ENCODE results near the gene ITGB6. TPM values are rescaled to one million over a fixed set of nuclear protein-coding genes. Genes with fewer than 3 reads are reported as not detected.
"Not testable (repeated sequence)": the region's sequence is repeated elsewhere in the genome, so short reads cannot be mapped to it uniquely, and the experiment has no call there.

The ITGB6 gene
- total RNA-seq, 1 donor from 2014 or later = not detected

- no peak overlapping the region for H3K4me3 Mint-ChIP-seq
- H2AFZ ChIP-seq (replicated peaks) = no peak overlapping the region
- no peaks in the 10 kb centered on the region for H3K79me2 ChIP-seq (ENCODE audit: low read depth)
- DNase-seq (ENCODE audit: low spot score) = peak; percentile 11
- H4K20me1 ChIP-seq (ENCODE audit: low read depth) = no peaks in the 10 kb centered on the region
- peaks cover 13% of the 10 kb centered on the region for H3K4me1 Mint-ChIP-seq
- no peak overlapping the region for H3K4me2 ChIP-seq
- peaks cover 6% of the 10 kb centered on the region for H3K9me3 Mint-ChIP-seq
- H3K27me3 ChIP-seq = no peaks in the 10 kb centered on the region
- no peak overlapping the region for H3K9ac ChIP-seq
- TF ChIP-seq CTCF (IDR thresholded peaks at IDR 0.05) (peak; percentile 20), EZH2 (IDR thresholded peaks at IDR 0.05) (no peak)
- H3K36me3 ChIP-seq = no peaks in the 10 kb centered on the region
- H3K27ac ChIP-seq = no peak overlapping the region
- no peaks in the 10 kb centered on the region for H3K9me3 ChIP-seq (ENCODE audit: low read depth)
- H3K36me3 Mint-ChIP-seq = no peaks in the 10 kb centered on the region
- H3K27ac Mint-ChIP-seq = no peak overlapping the region
- H3K4me3 ChIP-seq = no peak overlapping the region
- H3F3A ChIP-seq (ENCODE audit: low read depth) = peaks cover 5% of the 10 kb centered on the region
- peaks cover 5% of the 10 kb centered on the region for H3K27me3 Mint-ChIP-seq (ENCODE audit: insufficient read depth, low read depth)
- H3K4me1 ChIP-seq = peaks cover 3% of the 10 kb centered on the region
Observed at GRCh38 chr2:160156100-160156499, 44.0 kb downstream of the ITGB6 start.

- not testable (repeated sequence) for H3K4me2 ChIP-seq; H3K4me1 ChIP-seq; H3K9ac ChIP-seq; H3K4me3 Mint-ChIP-seq; H3K27ac ChIP-seq; H3K36me3 ChIP-seq; H3F3A ChIP-seq (ENCODE audit: low read depth); H3K27me3 Mint-ChIP-seq (ENCODE audit: insufficient read depth, low read depth); H3K27me3 ChIP-seq; DNase-seq (ENCODE audit: low spot score); H3K9me3 Mint-ChIP-seq; H3K79me2 ChIP-seq (ENCODE audit: low read depth); H3K27ac Mint-ChIP-seq; H3K4me1 Mint-ChIP-seq; H3K36me3 Mint-ChIP-seq; H3K9me3 ChIP-seq (ENCODE audit: low read depth); H4K20me1 ChIP-seq (ENCODE audit: low read depth); H3K4me3 ChIP-seq
- H2AFZ ChIP-seq (replicated peaks) = peak overlapping the region; percentile 97
Observed at GRCh38 chr2:160148419-160148818, 51.7 kb downstream of the ITGB6 start.

- Histone ChIP-seq H3K27ac (no peak overlapping the region), H4K20me1 (ENCODE audit: low read depth) (no peaks in the 10 kb centered on the region), H3K4me2 (no peak overlapping the region), H3K79me2 (ENCODE audit: low read depth) (no peaks in the 10 kb centered on the region), H3K27me3 (no peaks in the 10 kb centered on the region), H3K36me3 (no peaks in the 10 kb centered on the region), H3K9me3 (ENCODE audit: low read depth) (no peaks in the 10 kb centered on the region), H3K9ac (no peak overlapping the region), H3F3A (ENCODE audit: low read depth) (no peaks in the 10 kb centered on the region), H3K4me3 (no peak overlapping the region), H2AFZ (replicated peaks) (no peak overlapping the region), H3K4me1 (no peaks in the 10 kb centered on the region)
- no peaks in the 10 kb centered on the region for H3K27me3 Mint-ChIP-seq (ENCODE audit: insufficient read depth, low read depth)
- no peaks in the 10 kb centered on the region for H3K36me3 Mint-ChIP-seq
- no peaks in the 10 kb centered on the region for H3K4me1 Mint-ChIP-seq
- TF ChIP-seq EZH2 (IDR thresholded peaks at IDR 0.05) (no peak), CTCF (IDR thresholded peaks at IDR 0.05) (no peak), EZH2phosphoT487 (IDR thresholded peaks at IDR 0.05) (no peak)
- no peak overlapping the region for H3K4me3 Mint-ChIP-seq
- peaks cover 2% of the 10 kb centered on the region for H3K9me3 Mint-ChIP-seq
- H3K27ac Mint-ChIP-seq = no peak overlapping the region
- no peak for DNase-seq (ENCODE audit: low spot score)
Observed at GRCh38 chr2:160145471-160145870, 54.6 kb downstream of the ITGB6 start.

GRCh38 chr2:160144280-160144990 lies 55.6 kb downstream of the ITGB6 start:
- Histone ChIP-seq H3K4me1 (no peaks in the 10 kb centered on the region), H3K4me3 (no peak overlapping the region), H3K27me3 (no peaks in the 10 kb centered on the region), H3K9ac (no peak overlapping the region), H3K4me2 (no peak overlapping the region), H3F3A (ENCODE audit: low read depth) (no peaks in the 10 kb centered on the region), H3K36me3 (no peaks in the 10 kb centered on the region), H2AFZ (replicated peaks) (no peak overlapping the region), H3K79me2 (ENCODE audit: low read depth) (no peaks in the 10 kb centered on the region), H3K27ac (no peak overlapping the region), H4K20me1 (ENCODE audit: low read depth) (no peaks in the 10 kb centered on the region), H3K9me3 (ENCODE audit: low read depth) (no peaks in the 10 kb centered on the region)
- H3K4me1 Mint-ChIP-seq = no peaks in the 10 kb centered on the region
- no peak for TF ChIP-seq EZH2 (IDR thresholded peaks at IDR 0.05)
- no peak for TF ChIP-seq CTCF (IDR thresholded peaks at IDR 0.05)
- TF ChIP-seq EZH2phosphoT487 (IDR thresholded peaks at IDR 0.05) = no peak
- H3K27ac Mint-ChIP-seq = no peak overlapping the region
- peaks cover 2% of the 10 kb centered on the region for H3K9me3 Mint-ChIP-seq
- no peak for DNase-seq (ENCODE audit: low spot score)
- H3K36me3 Mint-ChIP-seq = no peaks in the 10 kb centered on the region
- H3K4me3 Mint-ChIP-seq = no peak overlapping the region
- no peaks in the 10 kb centered on the region for H3K27me3 Mint-ChIP-seq (ENCODE audit: insufficient read depth, low read depth)

Data from neural progenitor cell (in vitro differentiated cells).